Activated B cell treated with CpG ODN at 0.5 μM for 24 hours (primary cell): ENCODE results near the gene INPP5B. TPM values are rescaled to one million over a fixed set of nuclear protein-coding genes. Genes with fewer than 3 reads are reported as not detected.
A peak's percentile ranks its signal among the peaks of the same experiment; 100 is the strongest.

ENCODE experiments used
- ATAC-seq: fragments of 200-7000 bp; cut with Tn5 transposase; one replicate; pipeline ENCODE4 v1.10.0; 2021; ENCODE audit warnings: low read depth, mild to moderate bottlenecking, moderate library complexity
- CTCF ChIA-PET: fragments of 350-600 bp; sonication (Branson Sonifier 250); formaldehyde crosslinking; loops from one replicate; lab custom pipeline; 2021; ENCODE audit warnings: antibody characterized with exemption; lab: Charles Lee
- POLR2A ChIA-PET: fragments of 350-600 bp; sonication (Branson Sonifier 250); formaldehyde crosslinking; loops from one replicate; lab custom pipeline; 2021; ENCODE audit warnings: antibody characterized with exemption; lab: Charles Lee
- DNase-seq: peaks from one replicate; pipeline ENCODE4 v3.0.0; 2022
- H3K27ac Mint-ChIP-seq: one replicate; pipeline ENCODE4 v1.8.0; 2020; ENCODE audit warnings: mixed read lengths
- H3K27me3 Mint-ChIP-seq: one replicate; pipeline ENCODE4 v1.8.0; 2021; ENCODE audit warnings: mixed read lengths
- H3K36me3 Mint-ChIP-seq: one replicate; pipeline ENCODE4 v1.8.0; 2021; ENCODE audit warnings: low read depth, mixed read lengths
- H3K4me1 Mint-ChIP-seq: one replicate; pipeline ENCODE4 v1.8.0; 2021; ENCODE audit warnings: mixed read lengths
- H3K4me3 Mint-ChIP-seq: one replicate; pipeline ENCODE4 v1.8.0; 2020; ENCODE audit warnings: mild to moderate bottlenecking, mixed read lengths
- H3K9me3 Mint-ChIP-seq: one replicate; pipeline ENCODE4 v1.8.0; 2020; ENCODE audit warnings: mixed read lengths
- intact Hi-C: fragments of 100-400 bp; cut with micrococcal nuclease; formaldehyde crosslinking; loops from one replicate; pipeline ENCODE4 v1.15.1; 2024
- total RNA-seq: library from RNA; stranded (reverse); gene quantifications from 2 replicates; pipeline ENCODE4 v1.2.3, GENCODE V29; 2022
- TF ChIP-seq, protein P1 (sequence below): fragments of 200-600 bp; IDR thresholded peaks from one replicate; pipeline ENCODE4 v1.8.0; 2022; ENCODE audit warnings: antibody characterized with exemption, mild to moderate bottlenecking

Gene INPP5B
- total RNA-seq, 1 donor from 2014 or later: 70.3 TPM

DNA sequence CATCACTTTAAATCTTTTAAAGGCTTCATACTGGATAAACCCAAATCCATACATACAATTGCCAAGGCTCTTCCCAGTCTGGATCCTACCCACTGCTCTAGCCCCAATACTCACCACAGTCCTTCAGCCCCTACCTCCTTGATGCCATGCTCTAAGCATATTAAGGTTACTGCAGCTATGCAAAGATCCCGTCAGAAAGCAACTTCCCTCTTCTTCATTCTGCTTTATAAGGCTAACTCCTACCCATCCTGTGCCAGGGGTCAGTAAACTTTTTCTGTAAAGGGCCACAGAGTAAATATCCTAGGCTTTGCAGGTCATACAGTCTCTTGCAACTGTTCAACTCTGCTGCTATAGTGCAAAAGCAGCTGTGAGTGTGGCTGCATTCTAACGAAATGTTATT, 53.2 kb downstream of the INPP5B start:
- POLR2A ChIA-PET: no interaction called here
- TF ChIP-seq, protein P1, sequence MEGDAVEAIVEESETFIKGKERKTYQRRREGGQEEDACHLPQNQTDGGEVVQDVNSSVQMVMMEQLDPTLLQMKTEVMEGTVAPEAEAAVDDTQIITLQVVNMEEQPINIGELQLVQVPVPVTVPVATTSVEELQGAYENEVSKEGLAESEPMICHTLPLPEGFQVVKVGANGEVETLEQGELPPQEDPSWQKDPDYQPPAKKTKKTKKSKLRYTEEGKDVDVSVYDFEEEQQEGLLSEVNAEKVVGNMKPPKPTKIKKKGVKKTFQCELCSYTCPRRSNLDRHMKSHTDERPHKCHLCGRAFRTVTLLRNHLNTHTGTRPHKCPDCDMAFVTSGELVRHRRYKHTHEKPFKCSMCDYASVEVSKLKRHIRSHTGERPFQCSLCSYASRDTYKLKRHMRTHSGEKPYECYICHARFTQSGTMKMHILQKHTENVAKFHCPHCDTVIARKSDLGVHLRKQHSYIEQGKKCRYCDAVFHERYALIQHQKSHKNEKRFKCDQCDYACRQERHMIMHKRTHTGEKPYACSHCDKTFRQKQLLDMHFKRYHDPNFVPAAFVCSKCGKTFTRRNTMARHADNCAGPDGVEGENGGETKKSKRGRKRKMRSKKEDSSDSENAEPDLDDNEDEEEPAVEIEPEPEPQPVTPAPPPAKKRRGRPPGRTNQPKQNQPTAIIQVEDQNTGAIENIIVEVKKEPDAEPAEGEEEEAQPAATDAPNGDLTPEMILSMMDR: no peak
- ATAC-seq: no peak

DNA sequence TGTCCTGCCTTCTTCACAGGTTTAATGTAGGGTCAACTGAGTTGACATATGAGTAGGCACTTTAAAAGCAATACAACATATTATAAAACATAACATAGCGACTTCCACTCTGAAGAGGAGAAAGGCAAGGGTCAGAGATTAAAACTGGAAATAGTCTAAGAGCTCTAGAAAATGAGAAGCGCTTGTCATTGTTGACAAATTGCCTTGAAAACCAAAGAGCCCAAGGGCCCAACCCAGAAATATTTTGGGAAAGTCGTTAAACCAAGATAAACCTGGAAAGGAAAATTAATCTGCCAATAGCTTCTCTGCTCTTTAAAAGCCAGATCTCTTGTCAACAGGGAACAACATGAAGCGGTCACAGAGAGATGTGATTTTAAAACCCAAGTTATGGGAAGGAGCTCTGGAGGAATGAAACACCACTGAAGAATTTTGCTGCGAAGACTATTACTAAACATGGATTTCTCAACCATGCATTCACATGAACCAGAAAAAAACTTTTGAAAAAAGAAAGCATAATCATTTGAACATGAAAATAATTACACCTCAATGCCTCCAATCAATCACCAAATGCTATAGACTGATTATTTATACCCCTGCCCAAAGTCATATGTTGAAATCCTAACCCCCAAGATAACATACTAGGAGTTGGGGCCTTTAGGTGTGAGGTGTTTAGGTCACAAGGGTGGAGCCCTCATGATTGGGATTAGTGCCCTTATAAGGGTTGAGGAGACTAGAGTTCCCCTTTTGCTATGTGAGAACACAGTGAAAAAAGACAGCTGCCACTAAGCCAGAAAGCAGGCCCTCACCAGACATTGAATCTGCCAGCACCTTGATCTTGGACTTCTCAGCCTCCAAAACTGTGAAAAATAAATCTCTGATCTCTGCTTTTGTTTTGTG, 54.5 kb downstream of the INPP5B start:
- TF ChIP-seq, protein P1: no peak
- POLR2A ChIA-PET: interaction anchor here (0.7 kb wide), 1 partner anchor 50 kb away, joined by 9 read pairs; no protein-coding TSS in a partner anchor
- intact Hi-C loops: loop anchor here (10.0 kb wide), 1 partner anchor 942 kb away; no protein-coding TSS in a partner anchor
- H3K9me3 Mint-ChIP-seq: no peaks in the 10 kb centered on the region
- ATAC-seq (no peak), DNase-seq (no peak)
- H3K4me1 Mint-ChIP-seq: peaks cover 9% of the 10 kb centered on the region
- CTCF ChIA-PET: interaction anchor here (0.9 to 5.4 kb wide), 4 partner anchors 11 to 44 kb away, joined by 3 to 44 read pairs (median 4); no protein-coding TSS in a partner anchor
- peaks cover 36% of the 10 kb centered on the region for H3K36me3 Mint-ChIP-seq
- H3K27me3 Mint-ChIP-seq: no peaks in the 10 kb centered on the region
- no peak overlapping the region for H3K27ac Mint-ChIP-seq
- H3K4me3 Mint-ChIP-seq: no peak overlapping the region

More for the DNA sequence above, 53.2 kb downstream of the INPP5B start:
- Mint-ChIP-seq H3K36me3 (peaks cover 26% of the 10 kb centered on the region), H3K27me3 (no peaks in the 10 kb centered on the region), H3K9me3 (no peaks in the 10 kb centered on the region), H3K27ac (no peak overlapping the region), H3K4me3 (no peak overlapping the region), H3K4me1 (peaks cover 9% of the 10 kb centered on the region)
- CTCF ChIA-PET: interaction anchor here (5.4 kb wide), 1 partner anchor 43 kb away, joined by 44 read pairs; no protein-coding TSS in a partner anchor
- DNase-seq: no peak
- intact Hi-C loops: loop anchor here (10.0 kb wide), 1 partner anchor 941 kb away; no protein-coding TSS in a partner anchor

DNA sequence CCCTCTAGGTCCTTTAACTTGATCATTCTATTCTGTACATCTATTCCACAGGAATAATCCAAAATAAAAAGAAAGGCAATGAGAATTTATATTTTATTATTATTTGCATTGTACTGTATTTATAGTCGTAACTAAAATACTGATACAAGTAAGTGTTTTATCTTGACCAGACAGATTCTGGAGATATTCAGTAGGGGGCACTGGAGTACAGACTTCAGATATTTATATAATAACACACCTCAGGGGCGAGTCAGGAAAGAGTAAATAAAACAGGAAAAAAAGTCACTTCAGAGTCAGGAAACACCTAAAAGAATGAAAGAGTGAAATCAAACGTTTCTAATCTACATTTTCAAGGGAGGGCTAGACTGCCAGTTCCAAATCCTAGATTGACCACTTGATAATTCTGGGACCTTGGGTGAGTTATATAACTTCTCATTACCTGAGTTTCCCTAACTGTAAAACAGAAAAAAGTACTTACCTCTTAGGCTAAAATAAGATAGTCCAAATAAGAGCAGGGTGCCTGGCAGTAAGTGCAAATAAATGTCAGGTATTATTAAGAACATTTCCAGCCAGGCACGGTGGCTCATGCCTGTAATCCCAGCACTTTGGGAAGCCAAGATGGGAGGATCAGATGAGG, 56.4 kb downstream of the INPP5B start:
- intact Hi-C loops: loop anchor here (1.0 to 10.0 kb wide), 5 partner anchors 46 to 944 kb away; partner anchors contain the start of gene SF3A3
- Mint-ChIP-seq H3K9me3 (no peaks in the 10 kb centered on the region), H3K4me3 (no peak overlapping the region), H3K27ac (peak overlapping the region; percentile 25), H3K4me1 (peaks cover 9% of the 10 kb centered on the region), H3K27me3 (no peaks in the 10 kb centered on the region), H3K36me3 (peaks cover 53% of the 10 kb centered on the region)
- ATAC-seq: peak; percentile 28
- TF ChIP-seq, protein P1: no peak
- no peak for DNase-seq
- CTCF ChIA-PET: interaction anchor here (0.8 to 5.4 kb wide), 5 partner anchors 12 to 109 kb away, joined by 3 to 44 read pairs (median 4); no protein-coding TSS in a partner anchor
- POLR2A ChIA-PET: interaction anchor here (0.7 kb wide), 2 partner anchors 33 to 194 kb away, joined by 3 to 4 read pairs; no protein-coding TSS in a partner anchor

DNA sequence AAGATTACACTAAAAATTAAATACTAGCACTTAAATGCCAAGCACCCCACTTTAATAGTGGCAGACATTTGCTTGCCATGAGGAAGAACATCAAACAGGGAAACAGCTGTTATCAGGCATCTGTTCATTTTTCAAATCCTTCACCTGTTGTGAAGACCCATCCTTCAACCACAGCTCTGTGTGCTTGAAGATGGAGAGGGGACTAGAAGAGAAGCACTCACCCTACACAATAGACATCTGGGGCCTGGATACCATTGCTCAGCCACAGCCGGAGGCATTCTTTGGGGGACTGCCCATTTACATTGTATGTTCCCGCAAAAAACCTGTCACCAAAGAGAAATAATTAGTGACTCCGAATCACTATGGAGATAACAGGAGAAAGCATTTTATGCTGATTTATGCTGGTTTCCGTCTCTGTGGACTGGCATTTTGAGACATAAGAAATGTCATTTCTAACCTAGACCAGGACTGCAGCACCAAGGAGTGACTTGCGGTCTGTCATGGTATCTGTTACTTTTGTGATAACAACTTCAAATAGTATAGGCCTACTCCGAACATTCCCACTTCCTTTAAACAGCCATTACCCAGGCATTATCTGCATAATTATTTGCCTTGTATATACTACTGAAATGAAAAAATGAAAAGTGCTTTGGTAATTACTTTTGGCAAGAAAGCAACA, 58.7 kb downstream of the INPP5B start:
- ATAC-seq (no peak), DNase-seq (no peak)
- Mint-ChIP-seq H3K4me3 (no peak overlapping the region), H3K4me1 (peaks cover 8% of the 10 kb centered on the region), H3K36me3 (peaks cover 67% of the 10 kb centered on the region), H3K9me3 (no peaks in the 10 kb centered on the region), H3K27me3 (no peaks in the 10 kb centered on the region), H3K27ac (no peak overlapping the region)
- POLR2A ChIA-PET: no interaction called here
- intact Hi-C loops: no loop called here
- CTCF ChIA-PET: interaction anchor here (1.1 to 2.9 kb wide), 3 partner anchors 43 to 83 kb away, joined by 3 to 12 read pairs (median 3); no protein-coding TSS in a partner anchor
- TF ChIP-seq, protein P1: no peak
